HG03045 (cell line): ENCODE results near the gene IQCH.

Experiments used
- ATAC-seq: cut with Tn5 transposase; IDR thresholded peaks from one replicate; pipeline ENCODE4 v1.9.1; 2021; ENCODE audit warnings: mild to moderate bottlenecking, moderate library complexity; ENCODE audit not compliant: unreplicated experiment

IQCH gene

GRCh38 chr15:67386947-67387346 is 132.4 kb downstream of the IQCH start:
- ATAC-seq, result no peak

GRCh38 chr15:67389975-67390374 is 135.4 kb downstream of the IQCH start:
- ATAC-seq, result no peak

DNA sequence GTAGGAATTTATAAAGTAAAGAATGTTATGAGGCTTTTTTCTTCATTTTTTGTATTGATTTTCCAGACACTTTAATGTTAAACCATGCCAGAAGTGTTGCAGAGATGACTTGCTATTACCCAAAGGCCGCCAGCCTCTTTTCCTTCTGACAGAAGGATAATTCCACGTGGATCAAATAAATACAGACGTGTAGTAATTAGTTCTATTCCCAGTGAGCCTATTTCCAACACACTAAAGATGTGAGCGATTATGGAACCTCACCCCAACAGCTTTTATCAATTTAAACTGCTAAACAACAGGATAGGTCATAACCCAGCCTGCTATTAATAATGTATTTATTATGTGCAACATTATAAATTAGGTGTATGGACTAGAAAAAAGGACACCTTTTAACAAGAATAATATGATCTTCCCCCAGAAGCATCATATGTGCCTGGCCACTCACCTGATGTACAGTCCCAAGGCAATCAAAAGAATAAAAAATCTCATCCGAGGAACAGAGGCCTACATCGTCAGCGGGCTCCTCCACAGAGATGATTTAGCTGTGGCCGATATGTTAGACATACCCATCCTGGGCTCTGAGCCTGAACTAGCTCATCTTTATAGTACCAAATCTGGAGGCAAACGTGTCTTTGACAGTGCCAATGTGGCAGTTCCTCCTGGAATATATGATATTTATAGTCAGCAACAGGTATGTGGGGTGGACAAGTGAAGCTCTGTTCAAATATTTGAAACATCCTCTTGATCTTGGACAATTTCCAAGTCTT is 140.5 kb downstream of the IQCH start:
- ATAC-seq, result no peak

DNA sequence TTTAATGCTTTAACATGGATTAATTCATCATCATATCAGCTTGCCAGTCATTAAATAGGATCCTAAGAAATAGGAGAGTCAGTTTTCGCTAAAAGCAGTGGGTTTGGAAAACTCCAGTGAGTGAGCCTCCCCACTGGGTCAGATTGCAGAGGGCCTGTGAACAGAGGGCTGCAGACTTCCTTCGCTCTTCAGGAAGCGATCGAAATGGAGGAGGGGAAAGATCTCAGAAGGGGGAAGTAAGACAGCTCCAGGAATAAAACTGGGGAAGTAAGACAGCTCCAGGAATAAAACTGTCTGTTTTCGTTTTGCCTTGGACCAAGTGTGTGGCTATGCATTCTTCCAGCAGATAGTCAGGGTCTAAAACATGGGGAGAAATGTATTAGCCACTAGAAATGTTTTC is 141.5 kb downstream of the IQCH start:
- no peak for ATAC-seq

DNA sequence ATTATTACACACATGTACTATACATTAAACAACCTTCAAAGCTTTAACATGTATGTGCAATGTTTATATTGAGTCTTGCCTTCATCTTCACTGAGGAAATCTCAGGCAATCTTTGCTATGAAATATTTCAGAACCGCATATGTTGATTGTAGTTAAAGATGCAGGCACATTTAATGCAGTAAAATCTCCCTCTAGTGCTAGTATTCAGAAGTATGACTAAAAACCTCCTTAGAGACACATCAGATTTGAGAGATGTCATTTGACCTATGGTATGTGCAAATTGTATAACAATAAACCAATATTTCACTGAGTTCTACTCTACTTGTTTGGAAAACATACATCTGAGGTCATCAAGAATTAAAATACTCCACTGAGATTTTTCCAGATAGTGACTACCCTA is 142.6 kb downstream of the IQCH start:
- no peak for ATAC-seq

DNA sequence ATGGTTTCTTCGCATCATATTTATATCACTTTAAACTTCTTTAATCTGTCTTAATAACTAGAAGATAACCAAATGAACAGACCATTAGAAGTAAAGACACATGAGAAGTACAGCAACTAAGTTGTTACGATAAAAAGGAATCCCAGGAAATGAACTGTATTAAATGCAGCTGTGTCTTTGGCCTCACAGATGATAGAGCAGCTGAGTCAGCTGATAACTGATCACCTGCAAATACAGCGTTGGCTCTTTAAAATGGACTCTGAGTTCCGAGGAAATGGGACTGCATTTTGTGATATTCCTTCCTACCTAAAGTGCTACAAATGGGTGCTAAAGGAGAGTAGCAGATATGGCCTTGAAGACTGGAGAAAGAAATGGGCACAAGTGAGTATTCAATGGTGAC is 145.3 kb downstream of the IQCH start:
- no peak for ATAC-seq

GRCh38 chr15:67400890-67401289 is 146.3 kb downstream of the IQCH start:
- ATAC-seq, result no peak

- no peak for ATAC-seq
Measured at GRCh38 chr15:67401336-67401735, 146.8 kb downstream of the IQCH start.

DNA sequence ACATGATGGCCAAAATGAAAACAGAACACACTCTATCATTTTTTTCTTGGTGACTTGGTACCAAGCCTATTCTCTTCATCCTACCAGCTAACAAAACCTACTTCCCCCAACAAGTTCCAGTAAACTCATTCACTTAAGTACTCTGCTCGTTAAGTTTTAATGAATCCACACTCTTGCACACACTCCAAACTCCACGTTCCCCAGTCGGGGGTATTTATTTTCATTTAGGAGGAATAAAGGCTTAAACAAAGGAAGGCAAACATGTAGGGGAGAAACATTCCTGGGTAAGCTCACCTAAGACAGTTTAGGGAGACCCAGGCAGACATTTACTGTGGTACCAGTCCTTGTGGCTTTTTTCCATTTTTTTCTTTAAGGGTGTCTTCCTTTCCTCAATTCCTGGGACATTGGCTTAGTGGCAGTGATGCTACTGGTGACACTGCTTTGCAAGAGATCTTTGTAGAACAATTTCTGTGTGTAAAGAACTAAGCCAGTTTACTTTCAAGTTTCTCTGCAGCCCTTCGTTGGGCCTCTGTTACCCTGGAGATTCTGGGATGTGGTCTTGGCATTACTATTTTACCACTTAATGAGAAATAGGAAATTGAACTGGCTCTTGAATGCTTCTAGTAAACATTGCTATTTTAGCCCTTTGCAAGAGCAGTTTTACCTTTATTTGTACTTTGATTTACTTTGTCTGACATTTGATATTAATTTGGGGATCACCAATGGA is 149.0 kb downstream of the IQCH start:
- ATAC-seq, result no peak

GRCh38 chr15:67405208-67406191 is 150.9 kb downstream of the IQCH start:
- no peak for ATAC-seq

DNA sequence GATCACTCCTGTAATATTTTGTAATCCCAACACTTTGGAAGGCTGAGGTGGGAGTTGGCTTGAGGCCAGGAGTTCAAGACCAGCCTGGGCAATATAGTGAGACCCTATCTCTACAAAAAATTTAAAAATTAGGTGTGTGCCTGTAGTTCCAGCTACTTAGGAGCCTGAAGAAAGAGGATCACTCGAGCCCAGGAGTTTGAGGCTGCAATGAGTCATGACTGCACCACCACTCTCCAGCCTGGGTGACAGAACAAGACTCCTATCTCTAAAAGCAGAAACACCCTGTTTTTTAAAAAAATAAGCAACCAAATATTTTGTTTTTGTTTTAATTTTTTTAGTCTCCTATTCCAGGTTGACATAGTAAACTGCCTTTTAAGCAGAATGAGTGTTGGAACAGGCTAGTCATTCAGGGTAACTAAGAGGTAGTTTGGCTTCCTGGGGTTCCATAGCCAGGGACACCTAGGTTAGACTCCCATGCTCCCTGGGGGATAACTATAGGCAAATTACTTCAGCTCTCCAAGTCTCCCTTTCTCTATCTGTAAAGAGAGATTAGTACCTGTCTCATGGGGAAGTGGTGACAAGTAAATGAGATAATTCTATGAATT is 151.8 kb downstream of the IQCH start:
- no peak for ATAC-seq

DNA sequence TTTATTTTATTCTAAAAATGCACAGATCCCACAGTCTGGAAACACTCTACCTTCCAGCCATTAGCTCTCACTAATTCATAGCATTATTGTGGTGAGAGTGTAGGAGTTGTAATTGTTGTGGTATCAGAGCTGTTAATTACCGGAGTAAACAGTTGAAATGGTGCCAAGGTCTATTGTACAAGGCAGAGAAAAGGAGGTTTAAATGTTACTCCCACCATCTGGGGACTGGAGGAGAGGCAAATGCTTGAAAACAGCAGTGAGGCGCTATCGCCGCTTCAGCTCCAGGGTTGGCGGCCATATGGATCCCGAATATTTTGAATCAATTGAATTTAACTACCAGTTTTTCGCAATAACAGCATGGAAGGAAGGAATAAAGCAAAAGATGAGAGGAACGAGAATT is 153.2 kb downstream of the IQCH start:
- no peak for ATAC-seq

DNA sequence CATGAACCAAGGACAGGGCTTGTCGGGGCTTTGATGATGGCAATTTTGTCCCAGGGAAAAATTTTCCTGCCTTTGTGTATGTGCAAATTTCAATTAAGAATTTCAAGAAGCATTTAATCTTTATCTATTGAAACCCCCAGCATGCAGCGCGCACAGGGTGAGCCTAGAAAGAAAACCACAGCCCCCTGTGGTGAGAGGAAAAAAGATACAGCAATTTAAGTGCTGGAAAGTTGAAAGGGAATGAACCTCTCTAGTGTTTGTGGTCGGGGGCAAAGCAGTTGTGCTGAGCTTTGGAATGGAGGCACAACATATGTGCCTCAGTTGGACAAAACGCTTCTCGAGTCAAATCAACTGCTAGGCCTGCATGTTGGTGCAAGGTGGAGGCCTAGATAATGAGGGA is 154.6 kb downstream of the IQCH start:
- ATAC-seq, result no peak

GRCh38 chr15:67411486-67411885 is 156.9 kb downstream of the IQCH start:
- ATAC-seq, result no peak

DNA sequence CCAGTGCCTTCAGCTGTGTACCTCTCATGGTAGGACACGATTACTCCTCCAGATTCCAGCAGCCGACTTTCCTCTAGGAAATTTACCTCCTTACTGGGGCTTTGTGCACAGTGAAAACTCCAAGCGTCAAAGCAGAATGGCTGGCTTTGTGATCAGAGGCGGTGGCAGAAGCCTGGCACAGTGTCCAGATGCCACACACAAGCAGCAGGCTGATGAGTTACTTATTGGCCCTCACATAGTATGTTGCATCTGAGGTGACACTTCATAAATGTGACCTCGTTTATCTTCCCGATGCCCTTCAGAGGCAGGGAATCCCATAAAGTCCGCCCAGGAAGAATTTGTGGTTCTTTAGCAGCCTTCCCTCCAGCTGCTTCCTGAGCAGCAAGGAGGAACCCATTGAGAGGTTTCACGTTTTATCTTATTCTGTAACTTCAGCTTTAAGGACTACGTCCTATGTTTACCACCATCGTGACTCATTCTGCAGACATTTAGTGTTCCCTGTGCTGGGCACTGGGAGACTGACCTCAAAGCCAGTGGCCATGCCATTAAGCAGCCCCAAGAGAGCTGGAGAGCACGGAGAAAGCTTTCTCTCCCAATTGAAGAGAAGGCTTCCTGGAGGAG is 159.3 kb downstream of the IQCH start:
- ATAC-seq, result no peak

- ATAC-seq, result no peak
Measured at GRCh38 chr15:67415181-67415580, 160.6 kb downstream of the IQCH start.

DNA sequence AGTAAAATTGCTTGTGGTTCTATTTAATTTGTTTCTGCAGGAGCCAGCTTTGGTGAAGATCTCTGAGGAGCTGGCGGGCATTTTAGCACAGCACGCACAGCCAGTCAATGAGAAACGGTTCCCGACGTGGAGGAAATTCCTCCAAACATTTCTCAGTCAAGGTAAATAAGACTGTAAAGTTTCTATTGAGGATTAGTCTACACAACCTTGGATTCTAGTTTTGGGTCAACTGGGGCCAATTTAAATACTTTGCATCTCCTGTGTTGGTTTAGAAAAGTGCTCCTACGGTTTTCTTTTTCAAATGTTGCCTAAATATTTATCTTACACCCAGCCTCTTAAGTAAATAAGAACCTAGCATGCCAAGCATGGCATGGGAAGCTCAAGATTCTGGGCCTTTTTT is 162.3 kb downstream of the IQCH start:
- ATAC-seq, result no peak

- ATAC-seq, result no peak
Measured at GRCh38 chr15:67419705-67420104, 165.1 kb downstream of the IQCH start.

GRCh38 chr15:67420137-67420536 is 165.6 kb downstream of the IQCH start:
- ATAC-seq, result no peak

GRCh38 chr15:67421105-67421504 is 166.5 kb downstream of the IQCH start:
- ATAC-seq, result no peak
